Sigmoid colon (tissue), 7 donors: ENCODE measurements around the gene CDKAL1. TPM values are rescaled to one million over a fixed set of nuclear protein-coding genes. Genes with fewer than 3 reads are reported as not detected.

Source experiments
- DNase-seq: peaks from one replicate; pipeline ENCODE4 v3.0.0-alpha.2; 2019
- H3K27ac ChIP-seq, 4 donors: fragments of 200-600 bp; sonication (generic); one replicate each; pipeline ENCODE4 v1.5.1; 2016 to 2019; ENCODE audit warnings: mild to moderate bottlenecking in 1 of 4
- H3K27me3 ChIP-seq, 3 donors: fragments of 200-600 bp; sonication (generic); one replicate each; pipeline ENCODE4 v1.5.1; 2019; ENCODE audit warnings: mild to moderate bottlenecking in 1 of 3
- H3K36me3 ChIP-seq, 4 donors: fragments of 200-600 bp; sonication (generic); one replicate each; pipeline ENCODE4 v1.5.1; 2016 to 2019
- H3K4me1 ChIP-seq, 4 donors: fragments of 200-600 bp; sonication (generic); one replicate each; pipeline ENCODE4 v1.5.1; 2017 to 2019
- H3K4me3 ChIP-seq, 4 donors: fragments of 200-600 bp; sonication (generic); one replicate each; pipeline ENCODE4 v1.5.1; 2017 to 2019; ENCODE audit warnings: mild to moderate bottlenecking in 2 of 4, moderate library complexity in 1 of 4
- H3K9me3 ChIP-seq, 4 donors: fragments of 200-600 bp in 3 of 4; sonication (generic) in 3 of 4; one replicate each; pipeline versions ENCODE4 v1.5.1 to v1.6.1; 2013 to 2019
- CTCF ChIP-seq, 4 experiments: fragments of 450-650 bp in 3 of 4; fragments of 200-600 bp in 1 of 4; IDR thresholded peaks; one replicate each; pipeline ENCODE4 v1.5.1; 2016 to 2019; ENCODE audit warnings: antibody characterized with exemption in 4 of 4, mild to moderate bottlenecking in 3 of 4, moderate library complexity in 2 of 4
- EP300 ChIP-seq, 4 donors: sonication (generic); formaldehyde crosslinking; IDR thresholded peaks; one replicate each; pipeline ENCODE4 v1.6.1; 2017; ENCODE audit warnings: antibody characterized with exemption in 4 of 4
- POLR2A ChIP-seq, 2 donors: fragments of 450-650 bp; IDR thresholded peaks; one replicate each; pipeline ENCODE4 v1.6.1; 2016; ENCODE audit warnings: antibody characterized with exemption in 2 of 2, mild to moderate bottlenecking in 2 of 2, moderate library complexity in 2 of 2
- POLR2AphosphoS5 ChIP-seq, 4 donors: sonication (generic); formaldehyde crosslinking; IDR thresholded peaks; one replicate each; pipeline ENCODE4 v1.6.1; 2017; ENCODE audit warnings: antibody characterized with exemption in 4 of 4
- WGBS, 2 donors: extraction: QIAGEN DNeasy Blood & Tissue Kit; methylation state at CpG; one replicate each; pipeline ENCODE4 v1.1.7; 2013; 5-methylcytosine and 5-hydroxymethylcytosine counted together
- intact Hi-C: fragments of 100-400 bp; cut with DNase I; formaldehyde crosslinking; loops from one replicate; pipeline ENCODE4 v1.15.1; 2023
- polyA plus RNA-seq, 3 donors: library from polyadenylated mRNA; stranded (reverse); fragments of 200-250 nt; gene quantifications; one replicate each; pipeline ENCODE4 v1.2.3, GENCODE V29; 2013
- total RNA-seq, 4 donors: library from RNA; depleted of rRNA; stranded (reverse); fragments of >200 nt; gene quantifications; one replicate each; pipeline ENCODE4 v1.1.0, GENCODE V29; 2016
- donor health status: healthy with polysubstance abuse.
- donor health status: Bipolar disorder and iron deficiency.
- donor health status: healthy.

Gene CDKAL1
- total and polyA plus RNA-seq, 7 donors, result 2.8 to 14.7 (median 11.4) TPM

GRCh38 chr6:20630617-20631548, 96.6 kb downstream of the CDKAL1 start:
- WGBS, 2 donors, result 56 to 73% methylated on average over 3 of the region's 3 CpGs
- intact Hi-C loops, result no loop called here
- Histone ChIP-seq H3K4me1 (peaks cover 0 to 5% (median 2%) of the 10 kb centered on the region in 4 donors), H3K27ac (no peak overlapping the region), H3K36me3 (no peaks in the 10 kb centered on the region), H3K27me3 (no peaks in the 10 kb centered on the region), H3K9me3 (no peaks in the 10 kb centered on the region), H3K4me3 (no peak overlapping the region)
- DNase-seq, result no peak
- TF ChIP-seq POLR2AphosphoS5 (IDR thresholded peaks at IDR 0.05), result no peak
- no peak for TF ChIP-seq POLR2A (IDR thresholded peaks at IDR 0.05)
- TF ChIP-seq EP300 (IDR thresholded peaks at IDR 0.05), result no peak
- TF ChIP-seq CTCF (IDR thresholded peaks at IDR 0.05), result no peak

- Histone ChIP-seq H3K27ac (no peak overlapping the region), H3K36me3 (no peaks in the 10 kb centered on the region), H3K4me1 (peaks cover 0 to 5% (median 2%) of the 10 kb centered on the region in 4 donors), H3K9me3 (no peaks in the 10 kb centered on the region), H3K27me3 (no peaks in the 10 kb centered on the region), H3K4me3 (no peak overlapping the region)
- TF ChIP-seq EP300 (IDR thresholded peaks at IDR 0.05) (no peak), POLR2A (IDR thresholded peaks at IDR 0.05) (no peak), POLR2AphosphoS5 (IDR thresholded peaks at IDR 0.05) (no peak), CTCF (IDR thresholded peaks at IDR 0.05) (no peak)
- 82 to 91% methylated on average over 2 of the region's 2 CpGs for WGBS, 2 donors
- DNase-seq, result no peak
- intact Hi-C loops, result no loop called here
These were observed 97.3 kb downstream of the CDKAL1 start for GRCh38 chr6:20631549-20631924.

- no peaks in the 10 kb centered on the region for H3K27me3 ChIP-seq
- H3K36me3 ChIP-seq, result no peaks in the 10 kb centered on the region
- no peak overlapping the region for H3K4me3 ChIP-seq
- TF ChIP-seq POLR2AphosphoS5 (IDR thresholded peaks at IDR 0.05), result no peak
- TF ChIP-seq CTCF (IDR thresholded peaks at IDR 0.05), result no peak
- no peak for TF ChIP-seq POLR2A (IDR thresholded peaks at IDR 0.05)
- TF ChIP-seq EP300 (IDR thresholded peaks at IDR 0.05), result no peak
- intact Hi-C loops, result no loop called here
- peaks cover 0 to 5% (median 2%) of the 10 kb centered on the region in 4 donors for H3K4me1 ChIP-seq
- H3K9me3 ChIP-seq, result no peaks in the 10 kb centered on the region
- DNase-seq, result no peak
- H3K27ac ChIP-seq, result no peak overlapping the region
- 74 to 75% methylated on average over 4 of the region's 4 CpGs for WGBS, 2 donors
These were observed 98.4 kb downstream of the CDKAL1 start for GRCh38 chr6:20632696-20633095.

- H3K27me3 ChIP-seq, result no peaks in the 10 kb centered on the region
- no peaks in the 10 kb centered on the region for H3K36me3 ChIP-seq
- no peak overlapping the region for H3K4me3 ChIP-seq
- H3K27ac ChIP-seq, result no peak overlapping the region
- no peaks in the 10 kb centered on the region for H3K9me3 ChIP-seq
- intact Hi-C loops, result no loop called here
- DNase-seq, result no peak
- TF ChIP-seq CTCF (IDR thresholded peaks at IDR 0.05), result no peak
- no peak for TF ChIP-seq POLR2AphosphoS5 (IDR thresholded peaks at IDR 0.05)
- no peak for TF ChIP-seq EP300 (IDR thresholded peaks at IDR 0.05)
- 69 to 93% methylated on average over 2 of the region's 2 CpGs for WGBS, 2 donors
- H3K4me1 ChIP-seq, result peaks cover 0 to 5% (median under 1%) of the 10 kb centered on the region in 4 donors
These were observed 99.5 kb downstream of the CDKAL1 start for GRCh38 chr6:20633566-20634340.
